Activated T-cell treated with anti-CD3 and anti-CD28 coated beads, Interleukin-2, amount 50 U/mL, for 72 hours (primary cell): Measurements from ENCODE around the gene TMC7. TPM values are rescaled to one million over a fixed set of nuclear protein-coding genes. Genes with fewer than 3 reads are reported as not detected.
A peak's percentile ranks its signal among the peaks of the same experiment; 100 is the strongest.

ENCODE experiments used
- ATAC-seq, 2 donors: fragments of 150-1000 bp; cut with Tn5 transposase; replicated peaks in 1 of 2; 2 replicates each; pipeline ENCODE4 v1.10.0; 2021; ENCODE audit warnings: moderate library complexity in 2 of 2, mild to moderate bottlenecking in 1 of 2
- DNase-seq, 2 donors: peaks; one replicate each; pipeline ENCODE4 v3.0.0; 2021 to 2022; ENCODE audit warnings: mixed read lengths in 1 of 2
- H3K27ac Mint-ChIP-seq: one replicate; pipeline ENCODE4 v1.8.0; 2022; ENCODE audit warnings: mild to moderate bottlenecking, moderate library complexity, mixed read lengths
- H3K27me3 Mint-ChIP-seq: one replicate; pipeline ENCODE4 v1.8.0; 2022; ENCODE audit warnings: low read depth, mixed read lengths
- H3K36me3 Mint-ChIP-seq, 2 donors: one replicate each; pipeline ENCODE4 v1.8.0; 2022; ENCODE audit warnings: mixed read lengths in 2 of 2, mild to moderate bottlenecking in 1 of 2; ENCODE audit not compliant: insufficient read depth in 2 of 2
- H3K4me1 Mint-ChIP-seq: one replicate; pipeline ENCODE4 v1.8.0; 2022; ENCODE audit warnings: low read depth, mixed read lengths
- H3K4me3 Mint-ChIP-seq, 2 donors: one replicate each; pipeline ENCODE4 v1.8.0; 2022; ENCODE audit warnings: mild to moderate bottlenecking in 2 of 2, mixed read lengths in 2 of 2, moderate library complexity in 2 of 2
- H3K9me3 Mint-ChIP-seq, 2 donors: one replicate each; pipeline ENCODE4 v1.8.0; 2022; ENCODE audit warnings: mixed read lengths in 2 of 2
- total RNA-seq, 2 donors: library from RNA; stranded (reverse); gene quantifications; one replicate each; pipeline ENCODE4 v1.2.3, GENCODE V29; 2022

The TMC7 gene
- total RNA-seq, 2 donors from 2014 or later, result 0.10 TPM; not detected in 1

DNA sequence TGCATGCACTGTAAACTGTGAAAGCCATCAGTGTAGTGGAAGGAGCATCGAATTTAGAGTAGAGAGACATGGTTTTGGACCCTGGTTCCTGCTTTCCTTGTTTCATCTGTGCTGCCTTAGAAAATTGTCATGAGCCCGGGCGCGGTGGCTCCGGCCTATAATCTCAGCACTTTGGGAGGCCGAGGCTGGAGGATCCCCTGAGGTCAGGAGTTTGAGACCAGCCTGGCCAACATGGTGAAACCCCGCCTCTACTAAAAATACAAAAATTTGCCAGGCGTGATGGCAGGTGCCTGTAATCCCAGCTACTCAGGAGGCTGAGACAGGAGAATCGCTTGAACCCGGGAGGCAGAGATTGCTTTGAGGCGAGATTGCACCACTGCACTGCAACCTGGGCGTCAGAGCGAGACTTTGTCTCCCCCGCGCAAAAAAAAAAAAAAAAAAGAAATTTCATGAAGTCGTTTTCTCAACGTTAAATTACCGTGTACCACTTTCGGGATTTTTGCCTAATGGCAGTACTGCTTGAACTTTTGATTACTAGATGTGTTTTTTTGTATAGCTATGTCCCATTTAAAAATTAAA lies 84.6 kb downstream of the TMC7 start:
- ATAC-seq, result no peak

DNA sequence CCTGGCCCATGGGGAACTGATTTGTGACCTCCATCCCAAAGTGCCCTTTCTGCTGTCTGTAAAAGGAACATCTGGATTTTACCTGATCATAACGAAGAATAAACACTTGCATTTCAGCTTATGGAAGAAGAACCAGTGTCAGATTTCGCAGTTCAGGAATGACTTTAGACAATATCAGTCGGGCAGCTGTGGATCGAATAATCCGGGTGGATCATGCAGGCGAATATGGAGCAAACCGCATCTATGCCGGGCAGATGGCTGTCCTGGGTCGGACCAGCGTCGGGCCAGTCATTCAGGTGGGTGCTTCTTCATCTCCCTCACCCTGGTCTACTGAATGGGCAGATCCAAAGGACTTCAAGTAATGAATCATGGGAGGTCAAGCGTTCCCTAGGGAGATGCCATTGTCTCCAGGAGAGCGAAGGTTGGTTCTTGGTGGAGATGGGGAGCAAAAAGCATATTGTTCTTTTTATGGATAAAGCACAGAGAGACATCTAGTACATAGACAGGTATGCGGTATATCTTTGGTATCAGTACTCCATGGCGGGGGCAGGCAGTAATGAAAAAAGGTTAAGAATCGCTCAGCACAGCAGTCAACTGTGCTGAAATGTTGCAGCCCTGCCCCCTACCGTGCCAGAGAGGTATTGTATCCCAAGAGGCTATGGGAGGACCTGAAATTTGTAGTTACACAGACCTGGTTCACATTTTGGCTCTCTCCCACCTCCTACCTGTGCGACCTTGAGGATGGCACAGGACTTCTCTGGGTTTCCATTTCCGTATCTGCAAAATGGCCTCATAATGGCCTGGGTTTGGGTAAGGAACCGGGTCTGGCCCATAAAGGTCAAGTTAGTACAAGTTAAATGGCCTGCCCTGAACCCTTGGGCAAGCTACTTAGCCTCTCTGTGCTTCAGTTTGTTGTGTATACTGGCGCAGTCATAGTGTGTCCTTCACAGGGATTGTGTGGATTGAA lies 88.4 kb downstream of the TMC7 start:
- Mint-ChIP-seq H3K9me3 (no peaks in the 10 kb centered on the region), H3K36me3 (peaks cover 2 to 6% of the 10 kb centered on the region in 2 donors), H3K27me3 (no peaks in the 10 kb centered on the region), H3K4me1 (peaks cover 21% of the 10 kb centered on the region), H3K27ac (no peak overlapping the region), H3K4me3 (no peak overlapping the region)
- peak; percentile 63 to 70 for DNase-seq
- ATAC-seq, result no peak

More for the DNA sequence above, 84.6 kb downstream of the TMC7 start:
- no peak for DNase-seq
- peak overlapping the region; percentile 84 to 95 for H3K4me3 Mint-ChIP-seq
- no peaks in the 10 kb centered on the region for H3K9me3 Mint-ChIP-seq
- H3K36me3 Mint-ChIP-seq, result peaks cover 0 to 2% of the 10 kb centered on the region in 2 donors
- H3K4me1 Mint-ChIP-seq, result peaks cover 22% of the 10 kb centered on the region
- H3K27me3 Mint-ChIP-seq, result no peaks in the 10 kb centered on the region
- H3K27ac Mint-ChIP-seq, result peak overlapping the region; percentile 95

DNA sequence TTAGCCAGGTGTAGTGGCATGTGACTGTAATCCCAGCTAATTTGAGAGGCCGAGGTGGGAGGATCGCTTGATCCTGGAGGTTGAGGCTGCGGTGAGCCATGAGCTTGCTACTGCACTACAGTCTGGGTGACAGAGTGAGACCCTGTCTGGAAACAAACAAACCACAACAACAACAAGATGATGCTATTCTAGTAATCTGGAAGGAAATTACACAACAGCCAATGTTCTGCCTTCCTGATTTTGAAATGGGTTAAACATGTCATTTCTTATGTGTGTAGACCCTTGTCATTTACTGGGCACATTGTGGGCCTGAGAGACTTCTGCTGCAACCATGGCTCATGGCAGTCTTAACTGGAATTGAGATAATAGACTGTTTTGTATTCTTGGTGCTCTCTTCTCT lies 89.6 kb downstream of the TMC7 start:
- H3K4me3 Mint-ChIP-seq, result no peak overlapping the region
- no peaks in the 10 kb centered on the region for H3K9me3 Mint-ChIP-seq
- no peak for DNase-seq
- no peak overlapping the region for H3K27ac Mint-ChIP-seq
- H3K27me3 Mint-ChIP-seq, result no peaks in the 10 kb centered on the region
- peaks cover 2 to 6% of the 10 kb centered on the region in 2 donors for H3K36me3 Mint-ChIP-seq
- H3K4me1 Mint-ChIP-seq, result peaks cover 14% of the 10 kb centered on the region
- ATAC-seq, result no peak

DNA sequence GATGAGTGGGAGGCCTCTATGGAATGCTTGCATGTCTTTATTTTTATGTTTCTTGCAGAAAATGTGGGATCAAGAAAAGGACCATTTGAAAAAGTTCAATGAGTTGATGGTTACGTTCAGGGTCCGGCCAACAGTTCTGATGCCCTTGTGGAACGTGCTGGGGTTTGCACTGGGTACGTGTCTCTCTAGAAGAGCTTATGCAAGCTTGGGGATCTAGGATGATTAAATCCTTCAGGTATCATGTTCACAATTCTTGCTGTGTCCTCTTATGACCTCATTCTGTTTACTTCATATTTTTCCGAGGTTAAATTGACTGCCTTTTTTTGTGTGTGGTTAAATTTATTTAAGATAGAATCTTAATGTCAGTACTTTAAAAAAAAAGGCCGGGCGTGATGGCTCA lies 90.1 kb downstream of the TMC7 start:
- no peak overlapping the region for H3K4me3 Mint-ChIP-seq
- peaks cover 2 to 9% of the 10 kb centered on the region in 2 donors for H3K36me3 Mint-ChIP-seq
- no peak overlapping the region for H3K27ac Mint-ChIP-seq
- no peaks in the 10 kb centered on the region for H3K9me3 Mint-ChIP-seq
- DNase-seq, result no peak
- peaks cover 9% of the 10 kb centered on the region for H3K4me1 Mint-ChIP-seq
- no peak for ATAC-seq
- H3K27me3 Mint-ChIP-seq, result no peaks in the 10 kb centered on the region

DNA sequence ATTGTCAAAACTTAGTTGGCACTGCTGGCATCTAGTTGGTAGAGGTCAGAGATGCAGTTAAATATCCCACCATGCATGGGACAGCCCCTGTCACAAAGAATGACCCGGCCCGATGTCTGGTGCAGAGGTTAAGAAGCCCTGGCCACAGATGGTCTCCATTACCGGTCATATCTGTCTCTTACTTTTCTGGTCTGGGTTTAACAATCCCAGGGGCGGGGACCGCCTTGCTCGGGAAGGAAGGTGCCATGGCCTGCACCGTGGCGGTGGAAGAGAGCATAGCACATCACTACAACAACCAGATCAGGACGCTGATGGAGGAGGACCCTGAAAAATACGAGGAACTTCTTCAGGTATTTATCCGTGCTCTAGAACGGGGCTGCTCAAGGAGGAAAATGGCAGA lies 91.8 kb downstream of the TMC7 start:
- H3K4me1 Mint-ChIP-seq, result no peaks in the 10 kb centered on the region
- H3K27me3 Mint-ChIP-seq, result no peaks in the 10 kb centered on the region
- ATAC-seq, result no peak
- peaks cover 2 to 14% of the 10 kb centered on the region in 2 donors for H3K36me3 Mint-ChIP-seq
- DNase-seq, result no peak
- no peaks in the 10 kb centered on the region for H3K9me3 Mint-ChIP-seq
- H3K4me3 Mint-ChIP-seq, result no peak overlapping the region
- no peak overlapping the region for H3K27ac Mint-ChIP-seq

DNA sequence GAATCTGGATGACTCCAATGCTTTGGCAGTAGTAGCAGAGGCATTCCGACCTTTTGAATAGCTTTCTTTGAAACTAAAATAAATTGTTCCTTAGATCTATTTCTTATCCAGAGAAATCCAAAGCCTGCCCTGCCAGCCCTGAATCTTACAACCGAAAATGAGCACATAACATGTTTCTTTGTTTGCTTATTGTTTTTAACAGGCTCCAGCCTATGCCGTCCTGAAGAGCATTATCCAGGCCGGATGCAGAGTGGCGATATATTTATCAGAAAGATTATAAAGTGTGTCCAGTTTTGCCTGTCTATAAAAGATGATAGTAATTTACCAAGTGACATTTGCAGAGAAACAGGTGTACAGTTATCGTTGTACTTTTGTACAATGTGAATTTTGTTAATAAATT lies 94.1 kb downstream of the TMC7 start:
- Mint-ChIP-seq H3K9me3 (no peaks in the 10 kb centered on the region), H3K4me3 (no peak overlapping the region), H3K36me3 (peaks cover 0 to 14% of the 10 kb centered on the region in 2 donors), H3K27me3 (no peaks in the 10 kb centered on the region), H3K27ac (no peak overlapping the region), H3K4me1 (no peaks in the 10 kb centered on the region)
- DNase-seq (no peak), ATAC-seq (no peak)

DNA sequence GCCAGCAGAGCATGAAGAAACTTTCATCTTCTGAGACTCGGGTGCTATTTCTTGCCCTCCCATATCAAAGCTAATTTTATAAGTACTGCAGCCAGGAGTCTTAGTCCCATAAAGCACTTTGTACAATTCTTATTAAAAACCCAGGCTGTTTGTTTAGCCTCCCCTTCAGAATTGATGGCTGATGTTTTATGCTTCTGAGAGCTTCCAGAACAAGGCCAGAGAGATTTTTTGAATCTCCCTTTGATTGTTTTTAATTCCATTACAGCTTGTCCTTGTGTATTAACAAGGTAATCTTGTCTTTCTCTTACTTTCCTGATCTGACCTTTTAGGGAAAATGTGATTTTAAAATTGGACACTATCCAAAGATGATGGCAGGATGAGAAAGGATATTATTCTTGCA lies 99.9 kb downstream of the TMC7 start:
- DNase-seq, result no peak
- Mint-ChIP-seq H3K27me3 (peaks cover 13% of the 10 kb centered on the region), H3K36me3 (peaks cover 0 to 7% of the 10 kb centered on the region in 2 donors), H3K9me3 (no peaks in the 10 kb centered on the region), H3K27ac (no peak overlapping the region), H3K4me1 (peaks cover 11% of the 10 kb centered on the region), H3K4me3 (no peak overlapping the region)
- no peak for ATAC-seq

DNA sequence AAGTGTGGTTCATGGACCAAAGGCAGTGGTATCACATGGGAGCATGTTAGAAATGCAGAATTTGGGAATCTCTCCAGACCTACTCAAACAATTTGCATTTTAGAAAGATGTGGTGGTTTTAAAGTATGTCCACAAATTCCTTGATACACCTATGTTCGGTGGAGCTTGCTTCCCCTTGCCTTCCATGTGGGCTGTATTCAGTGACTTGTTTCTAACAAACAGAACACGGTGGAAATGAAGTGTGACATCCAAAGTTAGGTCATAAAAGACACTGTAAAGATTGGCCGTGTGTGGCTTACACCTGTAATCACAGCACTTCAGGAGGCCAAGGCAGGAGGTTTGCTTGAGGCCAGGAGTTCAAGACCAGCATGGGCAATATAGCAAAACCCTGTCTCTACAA lies 100.4 kb downstream of the TMC7 start:
- peaks cover 13% of the 10 kb centered on the region for H3K27me3 Mint-ChIP-seq
- no peak overlapping the region for H3K4me3 Mint-ChIP-seq
- no peak overlapping the region for H3K27ac Mint-ChIP-seq
- DNase-seq (no peak), ATAC-seq (no peak)
- no peaks in the 10 kb centered on the region for H3K9me3 Mint-ChIP-seq
- peaks cover 0 to 5% of the 10 kb centered on the region in 2 donors for H3K36me3 Mint-ChIP-seq
- H3K4me1 Mint-ChIP-seq, result peaks cover 11% of the 10 kb centered on the region

DNA sequence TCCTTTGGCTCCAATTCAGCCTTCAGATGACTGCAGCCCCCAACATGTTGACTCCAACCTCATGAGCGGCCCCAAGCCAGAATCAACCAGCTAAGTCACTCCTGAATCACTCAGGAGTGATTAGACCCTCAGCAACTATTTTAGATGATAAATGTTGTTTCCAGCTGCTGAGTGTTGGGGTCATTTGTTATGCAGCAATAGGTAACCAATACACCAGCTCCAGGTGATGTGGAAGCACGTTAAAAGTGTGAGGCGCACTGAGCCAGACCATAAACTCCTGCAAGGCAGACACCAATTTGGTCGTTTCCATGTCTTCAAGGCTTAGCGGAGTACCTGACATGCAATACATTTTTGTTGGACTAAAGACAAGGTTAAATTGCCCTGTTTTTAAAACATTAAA lies 101.1 kb downstream of the TMC7 start:
- no peak for ATAC-seq
- Mint-ChIP-seq H3K27me3 (peaks cover 13% of the 10 kb centered on the region), H3K27ac (no peak overlapping the region), H3K4me1 (peaks cover 15% of the 10 kb centered on the region), H3K9me3 (no peaks in the 10 kb centered on the region), H3K36me3 (peaks cover 0 to 4% of the 10 kb centered on the region in 2 donors), H3K4me3 (no peak overlapping the region)
- DNase-seq, result no peak

DNA sequence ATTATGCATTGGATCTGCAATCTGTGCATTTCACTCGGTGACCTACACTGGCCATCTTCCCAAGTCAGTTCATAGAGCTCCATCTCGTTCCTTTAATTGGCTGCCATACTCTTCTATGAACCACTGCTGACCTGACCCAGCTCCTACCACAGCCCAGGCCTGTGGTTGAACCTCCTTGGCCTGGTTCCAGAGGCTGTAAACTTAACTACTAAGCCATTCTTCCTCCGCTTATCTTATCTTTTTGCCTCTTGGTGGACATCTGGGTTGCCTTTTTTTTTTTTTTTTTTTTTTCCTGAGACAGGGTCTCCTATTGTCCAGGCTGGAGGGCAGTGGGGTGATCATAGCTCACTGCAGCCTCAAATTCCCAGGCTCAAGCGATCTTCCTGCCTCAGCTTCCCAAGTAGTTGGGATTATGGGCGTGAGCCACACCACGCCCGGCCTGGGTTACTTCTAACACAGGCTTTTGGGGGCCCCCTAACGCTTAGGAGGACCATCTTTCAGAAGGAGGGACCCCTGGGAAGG lies 102.0 kb downstream of the TMC7 start:
- Mint-ChIP-seq H3K36me3 (peaks cover 0 to 3% of the 10 kb centered on the region in 2 donors), H3K4me1 (peaks cover 15% of the 10 kb centered on the region), H3K4me3 (peak overlapping the region in 1 of 2 donors; percentile 77), H3K27me3 (peaks cover 13% of the 10 kb centered on the region), H3K9me3 (peaks cover under 1 to 2% of the 10 kb centered on the region in 2 donors), H3K27ac (no peak overlapping the region)
- ATAC-seq (no peak), DNase-seq (no peak)

DNA sequence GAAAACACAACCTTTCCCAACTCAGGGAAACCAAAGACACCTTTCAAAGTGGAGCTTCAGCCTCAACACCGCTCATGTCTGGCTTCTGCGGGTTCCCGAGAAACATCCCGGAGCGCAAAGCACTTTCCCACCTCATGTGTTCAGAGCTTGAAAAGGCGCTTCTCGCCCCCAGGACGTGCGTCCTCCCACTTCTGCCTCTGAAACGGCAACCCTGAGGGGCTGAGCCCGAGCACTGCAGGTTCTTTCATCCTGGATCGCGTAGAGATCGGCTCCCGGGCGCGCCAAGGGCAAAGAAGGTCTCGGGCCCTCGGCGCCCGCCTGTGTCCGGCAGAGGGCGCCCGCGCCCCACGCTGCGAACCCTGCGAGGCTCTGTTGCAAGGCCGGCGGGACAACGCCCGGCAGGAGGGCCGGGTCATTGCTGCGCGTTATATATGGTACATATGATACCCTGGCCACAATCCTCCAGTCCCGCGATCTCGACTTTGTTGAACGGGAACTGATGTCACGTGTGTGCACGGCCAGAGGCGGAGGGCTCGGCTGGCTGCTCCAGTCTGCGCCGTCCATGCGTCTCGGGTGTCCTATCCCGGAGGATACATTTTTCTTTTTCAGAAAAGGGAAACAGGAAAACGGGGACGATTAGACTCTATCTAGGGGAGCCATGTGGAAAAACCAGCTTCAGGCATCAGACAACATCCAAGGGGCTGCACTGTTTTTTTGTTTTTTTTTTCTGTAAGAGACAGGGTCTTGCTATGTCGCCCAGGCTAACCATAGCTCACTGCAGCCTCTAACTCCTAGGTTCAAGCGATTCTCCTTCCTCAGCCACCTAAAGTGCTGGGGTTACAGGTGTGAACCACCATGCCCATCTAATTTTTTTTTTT lies 102.8 kb downstream of the TMC7 start:
- Mint-ChIP-seq H3K27me3 (peaks cover 13% of the 10 kb centered on the region), H3K9me3 (peaks cover 3 to 6% of the 10 kb centered on the region in 2 donors), H3K27ac (no peak overlapping the region), H3K4me3 (peak overlapping the region; percentile 77), H3K4me1 (peaks cover 15% of the 10 kb centered on the region), H3K36me3 (peaks cover 2 to 5% of the 10 kb centered on the region in 2 donors)
- ATAC-seq (peak; percentile 98 to 99), DNase-seq (peak; percentile 78 to 89)

DNA sequence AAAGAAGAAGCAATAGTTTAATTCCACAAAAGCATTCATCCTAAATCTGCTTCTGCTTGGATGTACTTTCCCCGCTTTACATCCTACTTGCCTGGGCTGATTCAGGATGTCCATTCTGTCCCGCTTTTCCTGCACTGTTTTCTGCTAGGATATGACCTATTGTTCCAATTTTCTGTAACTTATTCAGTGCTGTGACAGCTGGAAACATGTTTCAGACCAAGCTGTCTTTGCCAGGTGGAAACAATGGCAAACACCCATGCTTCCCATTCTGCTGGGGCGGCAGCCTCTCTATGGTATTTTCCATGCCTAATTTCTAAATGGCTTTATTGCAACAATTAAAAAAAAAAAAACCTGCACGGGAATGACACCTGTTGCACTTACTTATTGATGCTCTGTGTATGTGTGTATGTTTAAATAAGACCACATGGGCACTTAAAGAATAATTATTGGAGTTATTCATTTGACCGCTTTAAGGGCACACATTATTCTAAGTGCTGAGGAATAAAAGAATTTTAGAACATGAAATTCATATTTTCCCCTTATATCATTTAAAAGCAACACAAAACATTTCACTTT lies 104.7 kb downstream of the TMC7 start:
- no peak overlapping the region for H3K27ac Mint-ChIP-seq
- H3K36me3 Mint-ChIP-seq, result peaks cover 7 to 13% of the 10 kb centered on the region in 2 donors
- H3K9me3 Mint-ChIP-seq, result peaks cover 6 to 13% of the 10 kb centered on the region in 2 donors
- no peak for DNase-seq
- H3K4me3 Mint-ChIP-seq, result no peak overlapping the region
- peaks cover 13% of the 10 kb centered on the region for H3K27me3 Mint-ChIP-seq
- H3K4me1 Mint-ChIP-seq, result peaks cover 15% of the 10 kb centered on the region
- no peak for ATAC-seq
